ENCODE results near the gene SLC15A3.
A peak's percentile ranks its signal among the peaks of the same experiment; 100 is the strongest.
"Not testable (repeated sequence)": the region's sequence is repeated elsewhere in the genome, so short reads cannot be mapped to it uniquely, and the experiment has no call there.

SLC15A3 gene

DNA sequence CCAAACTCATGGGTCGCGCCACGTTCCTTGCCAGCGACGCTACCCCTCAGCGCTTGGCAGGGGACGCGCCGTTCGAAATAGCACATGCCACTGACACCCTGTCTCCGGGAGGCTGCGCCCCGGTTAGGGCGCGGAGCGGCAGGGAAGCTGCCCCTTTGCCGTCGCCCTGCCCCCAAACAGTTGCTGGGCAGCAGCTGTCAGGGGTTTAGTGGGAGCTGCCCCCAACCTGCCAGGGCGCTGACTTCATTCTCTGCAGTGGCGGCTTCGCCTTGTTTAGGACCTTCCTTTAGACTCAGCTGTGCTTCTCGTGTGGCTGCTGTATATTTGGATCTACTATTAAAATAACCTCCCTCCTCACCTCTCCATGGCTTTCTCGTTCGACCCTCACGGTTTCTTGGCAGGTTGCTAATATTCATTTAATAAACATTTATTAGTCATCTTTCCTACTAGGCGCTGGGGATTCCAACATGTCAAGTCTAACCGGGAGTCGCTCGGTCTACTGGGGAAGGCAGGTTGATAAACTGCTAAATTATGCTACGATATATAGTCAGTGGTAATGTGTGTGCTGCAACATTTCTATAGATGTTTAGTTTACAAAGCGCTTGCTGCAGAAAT, 37.2 kb downstream of the SLC15A3 start:
- DNase-seq (ENCODE audit: low read depth in 3 of 3) = peak in 1 of 3 experiments; percentile 40

DNA sequence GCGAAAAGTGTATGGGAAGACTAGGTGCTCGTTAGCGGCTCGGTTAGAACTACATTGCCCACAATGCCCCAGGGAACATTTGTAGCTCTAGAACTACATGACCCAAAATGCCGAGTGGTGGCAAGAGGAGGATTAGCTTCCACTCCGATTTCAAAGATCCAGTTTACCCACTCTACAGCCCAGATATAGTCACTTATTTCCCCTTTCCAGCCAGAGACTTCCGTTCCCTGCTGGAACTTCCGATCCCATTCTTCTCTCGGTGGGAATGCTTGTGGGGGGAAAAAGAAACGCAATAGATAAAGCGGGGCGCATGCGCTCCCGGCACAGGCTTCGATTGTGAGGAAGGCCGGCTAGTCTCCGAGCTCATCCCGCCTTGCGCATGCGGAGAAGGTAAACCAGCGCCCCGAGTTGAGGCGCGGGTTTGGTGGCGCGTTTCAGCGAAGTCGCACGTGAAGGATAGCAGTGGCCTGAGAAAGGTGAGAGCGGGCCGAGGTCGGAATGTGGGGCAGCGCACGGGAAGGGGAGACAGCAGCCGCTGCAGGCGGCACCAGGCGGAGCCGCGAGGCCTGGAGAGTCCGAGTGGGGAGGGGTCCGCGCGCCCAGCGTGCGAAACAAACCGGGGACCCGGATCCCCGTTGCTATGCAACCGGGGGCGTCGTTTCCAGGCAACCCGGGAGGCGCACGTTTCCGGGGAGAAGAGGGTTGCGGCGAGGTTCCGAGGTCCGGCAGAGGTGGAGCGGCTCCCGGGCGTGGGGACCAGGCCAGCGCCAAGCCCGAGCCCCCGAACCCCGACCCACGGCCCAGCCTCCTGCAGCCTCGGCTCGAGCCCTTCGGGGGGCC, 38.0 kb downstream of the SLC15A3 start, which contains the start of gene TMEM109:
TSS of gene TMEM109 (plus strand) at position 366 of the 840 bp plus-strand sequence. CDS start 5,536 bp downstream, outside the sequence.
- peak; percentile 77 to 87 (median 80) for DNase-seq (ENCODE audit: low read depth in 3 of 3)

DNA sequence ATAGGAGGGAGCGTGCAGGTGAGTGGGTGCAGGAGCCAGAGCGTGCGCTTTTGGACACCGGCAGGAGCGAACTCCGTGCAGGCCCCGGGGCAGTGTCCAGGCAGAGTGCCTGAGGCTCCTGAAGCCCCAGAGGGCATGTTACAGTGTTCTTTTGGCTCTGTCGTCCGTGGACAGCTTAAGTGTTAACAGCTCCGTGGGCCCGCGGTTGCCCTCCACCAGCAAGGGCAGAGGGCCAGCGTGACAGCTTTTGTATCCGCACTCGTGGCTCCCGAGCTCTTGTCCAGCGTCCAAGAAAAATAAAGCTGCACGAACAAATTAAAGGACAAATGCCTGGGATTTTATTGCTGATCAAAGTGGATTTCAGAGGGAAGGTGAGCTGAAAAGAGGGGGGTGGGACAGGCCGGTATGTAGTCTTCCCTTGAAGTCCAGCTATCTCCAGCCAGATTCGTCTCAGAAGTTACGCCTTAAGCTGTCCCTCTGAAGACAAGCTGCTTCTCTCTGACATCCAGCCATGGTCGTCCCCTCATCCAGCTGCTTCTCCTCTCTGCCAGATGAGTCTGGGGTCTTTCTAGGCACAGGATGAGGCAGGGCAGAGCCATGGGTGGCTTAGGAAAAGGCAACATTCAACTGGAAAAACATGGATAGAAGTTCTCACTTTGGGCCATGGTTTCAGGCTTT, 39.0 kb downstream of the SLC15A3 start:
- DNase-seq (ENCODE audit: low read depth in 3 of 3) = no peak

- no peak for DNase-seq (ENCODE audit: low read depth in 3 of 3)
These were observed 39.6 kb downstream of the SLC15A3 start for GRCh38 chr11:60912223-60912850.

- DNase-seq (ENCODE audit: low read depth in 3 of 3) = no peak
These were observed 41.1 kb downstream of the SLC15A3 start for GRCh38 chr11:60910711-60911380.

GRCh38 chr11:60910281-60910687, 41.7 kb downstream of the SLC15A3 start:
- no peak for DNase-seq (ENCODE audit: low read depth in 3 of 3)

DNA sequence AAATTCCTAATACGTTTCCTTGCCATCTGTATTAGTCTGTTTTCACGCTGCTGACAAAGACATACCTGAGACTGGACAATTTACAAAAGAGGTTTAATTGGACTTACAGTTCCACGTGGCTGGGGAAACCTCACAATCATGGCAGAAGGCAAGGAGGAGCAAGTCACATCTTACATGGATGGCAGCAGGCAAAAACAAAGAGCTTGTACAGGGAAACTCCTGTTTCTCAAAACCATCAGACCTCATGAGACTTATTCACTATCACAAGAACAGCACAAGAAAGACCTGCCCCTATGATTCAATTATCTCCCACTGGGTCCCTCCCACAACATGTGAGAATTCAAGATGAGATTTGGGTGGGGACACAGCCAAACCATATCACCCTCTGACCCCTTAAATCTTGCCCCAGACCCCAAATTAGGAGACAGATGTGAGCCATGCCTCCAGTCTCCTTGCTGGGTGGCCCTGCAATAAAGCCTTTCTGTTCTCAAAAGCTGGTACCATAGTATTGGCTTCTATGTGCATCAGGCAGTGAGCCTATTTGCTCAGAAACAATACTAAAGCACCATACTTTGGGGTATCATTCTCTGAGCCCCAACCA, 42.2 kb downstream of the SLC15A3 start:
- DNase-seq (ENCODE audit: low read depth in 3 of 3) = not testable (repeated sequence)

GRCh38 chr11:60908803-60909202, 43.2 kb downstream of the SLC15A3 start:
- DNase-seq (ENCODE audit: low read depth in 3 of 3) = no peak

DNA sequence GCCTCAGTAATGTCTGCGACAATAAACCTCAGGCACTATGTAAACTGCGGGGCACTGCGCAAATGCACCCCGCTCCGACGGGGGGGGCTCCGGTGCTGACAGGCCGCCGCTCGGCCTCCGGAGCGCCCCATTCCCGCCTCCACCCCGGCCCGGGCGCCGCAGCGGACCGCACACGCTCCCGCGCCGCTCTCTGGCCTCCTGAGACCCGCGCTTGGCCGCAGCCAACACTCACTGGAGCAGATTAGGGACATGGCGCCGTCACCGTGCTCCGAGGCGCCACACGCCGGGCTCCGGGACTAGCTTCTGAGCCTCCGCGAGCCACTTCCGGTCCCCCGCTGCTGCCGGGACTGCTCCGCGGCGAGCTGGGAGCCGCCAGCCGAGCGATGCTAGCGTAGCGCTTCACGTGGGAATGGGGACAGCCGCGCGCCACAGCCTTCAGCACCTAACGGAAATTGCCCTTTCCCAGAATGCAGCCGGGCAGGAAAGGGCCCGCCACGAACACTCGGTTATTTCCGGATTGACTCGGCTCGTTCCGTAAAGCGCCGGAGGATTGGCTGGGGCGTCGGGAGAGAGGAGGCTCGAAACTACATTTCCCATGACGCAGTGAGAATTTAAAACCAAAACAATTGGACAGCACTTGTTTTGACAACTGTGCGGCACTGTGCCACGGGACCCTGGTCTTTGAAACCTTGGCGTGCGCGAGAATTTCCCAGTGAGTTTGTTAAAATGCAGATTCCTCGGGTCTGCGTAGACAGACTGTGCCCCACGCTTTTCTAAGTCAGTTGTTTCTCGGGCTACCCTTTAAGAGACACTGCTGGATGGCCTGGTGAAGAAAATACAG, 45.6 kb downstream of the SLC15A3 start, which contains the start of gene PRPF19:
TSS of gene PRPF19 (minus strand) at position 454 of the 841 bp plus-strand sequence. CDS start at position 251, 203 bp downstream.
- DNase-seq (ENCODE audit: low read depth in 3 of 3) = peak; percentile 94 to 99 (median 98)

GRCh38 chr11:60905551-60906113, 46.3 kb downstream of the SLC15A3 start:
- DNase-seq (ENCODE audit: low read depth in 3 of 3) = no peak

DNA sequence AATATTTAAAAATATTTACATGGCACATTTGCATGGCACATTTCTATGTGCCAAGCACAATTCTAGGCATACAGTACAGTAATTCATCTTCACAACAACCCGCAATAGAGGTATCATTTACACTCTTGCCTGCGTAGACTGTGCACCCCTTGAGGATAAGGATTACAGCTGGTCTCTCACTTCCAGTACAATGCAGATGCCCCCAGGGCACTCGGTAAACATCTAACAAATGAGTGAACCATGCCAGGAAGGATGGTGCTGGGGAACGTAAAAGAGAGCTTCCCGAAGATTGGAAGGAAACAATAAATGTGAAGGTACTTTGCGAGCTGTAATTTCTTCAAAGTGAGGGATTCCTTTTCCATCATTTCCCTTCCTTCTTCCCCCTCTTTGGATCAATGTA, 46.9 kb downstream of the SLC15A3 start:
- DNase-seq (ENCODE audit: low read depth in 3 of 3) = no peak

DNA sequence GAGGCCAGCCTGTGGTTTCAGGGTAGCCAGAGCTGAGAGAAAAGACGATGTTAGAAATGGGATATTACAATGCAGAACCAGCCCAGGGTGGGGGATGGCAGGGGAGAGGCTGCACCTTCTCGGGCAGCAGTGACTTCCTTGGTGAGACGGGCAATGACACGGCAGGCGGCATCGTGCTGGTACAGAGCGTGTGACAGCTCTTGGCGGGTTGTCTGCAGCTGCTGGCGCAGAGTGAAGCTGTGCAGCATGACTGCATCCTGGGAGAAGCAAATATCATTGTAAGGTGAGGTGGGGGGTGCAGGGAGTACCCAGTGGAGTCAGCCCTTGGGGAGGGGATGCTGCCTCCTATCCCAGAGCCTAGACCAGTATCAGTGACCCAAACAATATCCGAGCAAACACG, 49.4 kb downstream of the SLC15A3 start:
- no peak for DNase-seq (ENCODE audit: low read depth in 3 of 3)

- DNase-seq (ENCODE audit: low read depth in 3 of 3) = no peak
These were observed 51.1 kb downstream of the SLC15A3 start for GRCh38 chr11:60900673-60901404.

- no peak for DNase-seq (ENCODE audit: low read depth in 3 of 3)
These were observed 52.0 kb downstream of the SLC15A3 start for GRCh38 chr11:60899977-60900376.

GRCh38 chr11:60899046-60899936, 52.7 kb downstream of the SLC15A3 start:
- DNase-seq (ENCODE audit: low read depth in 3 of 3) = no peak

GRCh38 chr11:60897496-60897895, 54.5 kb downstream of the SLC15A3 start:
- DNase-seq (ENCODE audit: low read depth in 3 of 3) = no peak

GRCh38 chr11:60895687-60896086, 56.3 kb downstream of the SLC15A3 start:
- DNase-seq (ENCODE audit: low read depth in 3 of 3) = no peak
